Stimulated activated naive CD4-positive, alpha-beta T cell (primary cell): Measurements from ENCODE around the gene EPHA6.

Experiments used
- DNase-seq, 6 experiments: peaks; one replicate each; lab custom pipeline; 2025; lab: John Stamatoyannopoulos, UW

Gene EPHA6

DNA sequence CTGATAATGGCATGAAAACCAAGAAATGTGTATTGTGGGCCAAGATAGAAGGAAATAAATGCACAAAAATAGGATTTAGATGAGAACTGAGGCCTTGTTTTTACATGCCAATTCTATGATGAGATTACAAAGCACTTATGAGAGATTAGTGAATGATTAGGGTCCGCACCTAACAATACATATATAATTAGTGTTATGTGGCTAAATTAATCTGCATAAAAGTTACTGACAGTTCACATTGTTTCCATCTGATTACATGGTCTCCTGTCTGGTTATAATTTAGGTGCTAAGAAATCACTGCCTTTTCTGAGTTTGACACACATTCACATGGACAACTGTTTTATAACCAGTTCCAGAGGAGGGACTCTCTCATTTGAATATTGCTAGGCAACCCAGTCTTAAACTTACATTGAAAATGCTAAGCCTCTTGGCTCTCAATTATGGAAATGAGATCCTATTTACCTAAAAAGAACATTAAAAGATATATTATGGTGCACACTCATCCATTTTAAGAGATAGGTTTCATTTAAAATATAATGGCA is 833.1 kb downstream of the EPHA6 start:
- no peak for DNase-seq

DNA sequence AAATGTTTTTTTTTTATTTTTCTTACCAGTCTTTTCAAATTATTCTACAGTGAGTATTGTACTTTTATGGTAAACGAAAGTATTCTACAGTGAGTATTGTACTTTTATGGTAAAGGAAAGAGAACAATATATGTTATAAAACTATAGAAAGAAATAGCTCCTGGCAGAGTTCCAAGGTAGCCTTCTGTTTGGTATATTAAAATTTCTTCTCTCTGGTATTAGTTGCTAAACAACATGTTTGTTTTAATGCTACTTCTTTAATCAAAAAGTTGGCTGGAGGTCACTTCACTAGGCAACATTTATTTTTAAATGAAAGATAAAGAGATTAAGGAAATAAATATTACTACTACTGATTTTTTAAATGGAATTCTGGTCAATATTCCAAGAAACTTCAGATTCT is 841.6 kb downstream of the EPHA6 start:
- no peak for DNase-seq

DNA sequence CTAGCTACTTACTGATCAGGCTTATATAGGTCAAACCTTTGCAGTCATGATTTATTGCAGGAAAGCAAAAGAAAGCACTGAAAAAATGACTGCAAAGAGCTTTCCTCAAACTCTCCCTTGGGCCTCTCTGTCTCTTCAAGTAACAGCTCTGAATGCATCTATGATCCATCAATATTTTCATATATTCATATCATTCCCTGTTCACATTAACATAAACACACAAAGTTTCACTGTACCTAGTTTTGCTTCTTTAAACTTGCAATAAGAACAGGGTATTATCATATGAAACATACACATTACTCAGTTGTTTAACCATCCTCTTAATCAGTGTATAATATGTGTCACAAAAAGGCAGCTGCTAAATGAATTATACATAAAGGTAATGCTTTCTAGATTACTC is 842.2 kb downstream of the EPHA6 start:
- no peak for DNase-seq

DNA sequence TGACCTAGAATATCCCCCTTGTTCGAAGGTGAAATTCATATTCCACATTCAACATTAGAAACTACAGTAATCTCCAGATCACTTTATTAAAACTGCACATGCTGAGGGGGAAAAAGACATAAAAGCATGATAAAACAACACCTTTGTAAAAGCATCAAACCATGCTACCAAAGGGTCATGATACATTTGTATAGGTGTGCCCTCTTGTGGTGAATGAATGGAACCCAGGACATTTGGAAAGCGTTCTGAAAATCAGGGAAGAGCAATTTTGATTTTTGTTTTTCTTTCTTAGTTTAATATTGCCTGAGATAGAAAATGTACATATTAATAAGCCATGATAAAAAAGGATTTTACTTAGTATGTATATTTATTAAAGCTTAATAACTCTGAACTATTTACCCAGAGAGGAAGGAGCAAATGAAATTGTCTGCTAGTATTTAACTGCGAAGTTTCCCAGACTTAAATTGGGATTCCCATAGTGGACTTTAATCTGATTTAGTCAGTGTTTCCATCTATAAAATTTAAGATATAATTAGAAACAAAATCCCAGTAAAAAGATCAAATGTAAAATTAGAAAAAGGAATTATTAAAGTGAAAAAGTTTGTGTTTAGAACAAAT is 844.4 kb downstream of the EPHA6 start:
- DNase-seq = no peak

DNA sequence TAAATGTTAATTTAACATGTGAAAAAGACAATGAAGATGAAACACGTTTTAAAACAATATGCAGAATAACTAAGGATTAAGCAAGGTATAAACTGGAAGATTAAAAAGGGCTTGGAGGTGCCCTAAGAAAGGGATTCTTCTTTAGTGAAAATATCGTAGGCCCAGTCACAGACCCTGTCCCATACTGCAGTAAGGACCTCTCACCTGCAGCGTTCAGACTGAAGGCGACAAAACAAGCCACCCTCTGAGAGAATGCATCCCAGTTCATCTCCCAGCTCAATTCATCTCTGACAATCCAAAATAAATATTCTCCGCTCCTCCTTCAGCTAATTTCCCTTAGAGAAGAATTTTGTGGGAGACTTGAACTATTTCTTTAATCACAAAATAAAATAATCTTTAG is 847.9 kb downstream of the EPHA6 start:
- DNase-seq = no peak

DNA sequence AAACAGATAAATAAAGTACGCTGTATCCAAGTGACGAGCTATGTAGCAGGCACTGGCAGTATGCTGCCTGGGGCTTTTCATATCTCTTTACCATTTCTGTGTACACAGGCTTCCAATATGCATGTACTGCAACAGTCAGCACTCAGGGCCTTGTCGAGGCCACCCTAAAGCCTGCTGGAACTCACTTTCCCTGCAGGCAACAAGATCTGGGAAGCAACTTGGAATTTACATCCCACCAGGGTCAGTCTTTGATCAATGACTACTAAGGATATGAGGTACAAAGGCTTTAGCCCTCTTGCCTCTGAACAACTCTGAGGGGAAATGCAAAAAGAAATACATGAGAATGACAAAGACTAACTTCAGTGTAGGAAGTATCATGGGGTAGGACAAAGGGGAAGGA is 848.4 kb downstream of the EPHA6 start:
- DNase-seq = no peak

DNA sequence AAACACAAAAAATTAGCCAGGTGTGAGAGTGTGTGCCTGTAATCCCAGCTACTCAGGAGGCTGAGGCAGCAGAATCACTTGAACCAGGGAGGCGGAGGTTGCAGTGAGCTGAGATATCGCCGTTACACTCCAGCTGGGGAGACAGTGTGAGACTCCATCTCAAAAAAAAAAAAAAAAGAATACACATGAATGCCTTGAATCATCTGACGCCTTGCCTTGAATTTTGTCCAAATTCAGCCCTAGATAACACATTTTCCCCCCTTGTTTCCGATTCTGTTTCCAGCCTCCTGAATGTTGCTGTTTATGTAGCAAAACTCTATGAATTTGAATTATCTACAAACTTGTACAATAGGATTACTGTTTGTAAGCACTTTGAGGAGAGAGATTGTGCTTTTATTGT is 851.5 kb downstream of the EPHA6 start:
- no peak for DNase-seq

DNA sequence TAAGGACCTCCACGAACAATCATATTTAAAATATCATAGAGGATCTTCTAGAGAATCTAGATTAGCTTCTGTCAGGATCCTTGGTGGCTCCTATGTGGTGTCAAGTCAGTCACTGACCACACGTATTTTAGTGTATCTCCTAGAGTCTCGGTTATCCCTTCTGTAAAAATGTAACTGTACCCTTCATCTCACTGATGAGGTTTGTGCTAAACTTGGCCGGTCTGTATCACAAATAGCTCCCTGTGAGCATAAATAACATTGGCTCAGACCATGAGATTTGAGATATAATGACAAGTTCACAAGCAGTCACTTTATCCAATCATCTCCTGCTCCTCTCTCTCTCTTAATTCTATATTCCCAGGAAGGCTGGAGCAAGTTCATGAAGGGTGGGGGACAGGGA is 856.6 kb downstream of the EPHA6 start:
- no peak for DNase-seq

DNA sequence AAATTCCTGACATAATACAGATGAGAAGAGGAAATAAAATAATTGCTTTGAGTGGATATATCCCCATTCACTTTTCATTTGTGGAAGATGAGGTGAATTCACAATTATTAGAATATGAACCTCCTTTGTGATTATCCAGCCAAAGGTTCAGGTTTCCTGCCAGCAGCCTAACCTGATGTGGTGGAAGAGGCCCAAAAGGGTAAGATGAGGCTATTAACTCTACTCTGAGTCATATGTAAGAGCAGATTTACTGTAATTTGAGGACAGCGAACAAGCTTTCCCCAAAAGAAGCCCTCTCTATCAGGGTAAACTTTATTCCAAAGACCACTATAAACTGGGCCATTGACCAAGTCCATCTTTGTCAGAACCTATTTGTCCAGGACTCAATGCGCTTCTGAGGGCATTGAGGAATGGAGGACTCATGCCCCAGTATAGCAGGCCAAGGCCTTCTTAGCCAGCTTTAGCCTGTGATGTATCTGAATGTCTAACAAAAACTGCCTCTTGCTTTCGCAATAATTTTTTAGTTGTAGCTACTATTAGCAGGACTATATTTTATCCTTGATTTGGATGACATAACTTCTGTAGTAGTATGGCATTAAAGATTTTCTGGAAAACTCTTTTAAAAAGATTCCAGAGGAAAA is 859.1 kb downstream of the EPHA6 start:
- no peak for DNase-seq

DNA sequence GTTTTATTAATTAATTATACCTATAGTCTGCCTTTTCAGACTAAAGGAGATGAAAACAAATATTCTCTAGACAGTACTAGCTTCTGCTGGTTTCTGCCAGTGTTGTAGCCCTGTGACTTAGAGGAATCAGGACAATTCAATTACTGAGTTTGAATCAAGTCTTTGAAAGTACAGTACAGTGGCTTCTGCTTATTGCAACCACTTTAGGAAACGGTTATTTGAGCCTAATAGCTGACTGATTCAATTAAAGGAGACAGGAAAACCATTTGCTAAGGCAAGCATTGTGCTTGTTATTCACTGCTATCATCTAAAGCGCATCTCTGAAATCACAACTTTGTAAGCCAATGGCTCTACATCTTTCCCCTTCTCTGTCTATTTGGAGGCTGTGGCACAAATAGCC is 860.1 kb downstream of the EPHA6 start:
- DNase-seq = no peak

DNA sequence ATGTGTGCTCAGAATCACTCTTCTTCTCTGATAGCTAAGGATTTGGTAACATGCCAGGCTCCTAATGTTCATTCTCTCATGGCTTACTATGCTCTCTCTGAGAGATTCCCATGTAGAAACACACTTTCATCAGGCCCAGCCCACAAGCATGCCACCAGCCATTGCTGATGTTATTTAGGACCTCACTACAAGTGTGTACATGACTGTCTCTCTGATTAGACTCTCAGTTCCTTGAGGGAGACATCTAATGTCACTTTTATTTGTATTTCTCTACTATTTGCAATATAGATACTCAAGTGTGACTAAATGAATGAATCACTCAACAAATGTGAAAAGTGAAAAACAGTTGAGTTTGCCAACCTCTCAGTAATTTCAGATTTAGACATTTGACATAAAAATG is 865.8 kb downstream of the EPHA6 start:
- no peak for DNase-seq

DNA sequence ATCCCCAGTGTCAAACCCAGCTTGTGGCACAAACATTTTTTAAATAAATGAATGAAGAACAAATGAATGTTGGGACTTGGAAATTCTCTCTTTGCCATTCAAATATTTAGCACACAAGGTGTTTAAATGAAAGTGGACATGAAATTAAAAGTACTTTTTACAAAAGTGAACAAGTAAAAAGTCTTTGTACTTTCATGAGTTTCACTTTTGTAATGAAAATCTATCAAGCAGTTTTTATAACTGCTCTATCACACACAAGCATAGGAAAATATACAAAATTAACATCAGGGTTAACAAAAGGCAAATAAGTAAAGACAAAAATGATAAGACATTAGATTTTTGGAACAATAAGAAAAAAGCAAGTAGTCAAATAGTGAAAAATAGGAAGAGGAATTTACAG is 866.3 kb downstream of the EPHA6 start:
- no peak for DNase-seq

DNA sequence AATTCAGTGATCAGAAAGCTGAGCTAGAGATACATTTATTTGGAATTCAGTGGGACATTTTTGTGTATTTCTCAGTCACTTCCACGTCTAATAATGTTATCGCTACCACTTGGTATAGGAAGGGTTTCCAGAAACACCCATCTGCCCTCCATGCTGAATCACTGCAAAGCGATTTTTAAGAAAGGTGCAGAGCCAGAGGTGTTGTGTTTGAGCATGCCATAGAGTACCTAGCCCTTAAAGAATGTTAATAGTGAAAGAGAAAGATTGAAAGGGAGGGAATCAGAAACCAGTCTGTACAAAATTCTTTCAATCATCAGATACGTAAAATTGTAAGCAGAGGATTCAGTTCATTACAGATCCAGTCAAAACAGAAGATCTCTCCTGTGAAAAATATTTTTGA is 870.1 kb downstream of the EPHA6 start:
- DNase-seq = no peak

DNA sequence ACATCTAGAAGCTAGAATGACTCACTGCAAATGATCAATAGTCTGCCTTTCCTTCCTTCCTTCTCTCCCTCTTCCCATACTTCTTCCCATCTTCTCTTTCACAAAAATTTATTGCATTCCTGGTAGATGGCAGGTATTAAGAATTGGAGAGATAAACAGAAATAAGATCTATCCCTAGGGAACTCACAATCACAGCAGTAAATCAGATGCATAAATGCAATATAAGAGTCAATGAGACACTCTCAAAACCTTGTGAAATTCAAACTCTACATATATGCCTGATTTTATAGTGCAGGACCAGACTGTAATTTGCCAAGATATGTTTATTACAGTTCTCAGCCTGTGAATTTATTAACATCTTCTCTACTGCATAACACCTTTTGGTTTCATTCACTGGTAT is 871.9 kb downstream of the EPHA6 start:
- no peak for DNase-seq

DNA sequence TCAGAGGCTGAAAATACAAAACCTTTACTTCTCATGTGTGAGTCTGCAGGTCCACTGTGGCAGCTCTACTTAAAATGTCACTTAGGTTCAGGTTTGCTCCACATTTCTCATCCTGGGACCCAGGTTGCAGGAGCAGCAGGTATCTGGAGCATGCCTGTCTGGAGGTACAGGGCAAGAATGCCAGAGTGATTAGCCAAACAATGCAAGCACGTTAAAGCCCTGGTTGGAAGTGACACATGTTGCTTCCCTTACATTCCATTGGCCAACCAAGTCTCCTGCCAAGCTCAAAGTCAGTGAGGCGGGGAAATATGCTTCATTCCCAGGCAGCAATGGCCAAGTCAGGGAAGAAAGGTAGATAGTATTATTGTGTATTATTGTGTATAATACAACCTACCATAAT is 873.3 kb downstream of the EPHA6 start:
- DNase-seq = no peak

DNA sequence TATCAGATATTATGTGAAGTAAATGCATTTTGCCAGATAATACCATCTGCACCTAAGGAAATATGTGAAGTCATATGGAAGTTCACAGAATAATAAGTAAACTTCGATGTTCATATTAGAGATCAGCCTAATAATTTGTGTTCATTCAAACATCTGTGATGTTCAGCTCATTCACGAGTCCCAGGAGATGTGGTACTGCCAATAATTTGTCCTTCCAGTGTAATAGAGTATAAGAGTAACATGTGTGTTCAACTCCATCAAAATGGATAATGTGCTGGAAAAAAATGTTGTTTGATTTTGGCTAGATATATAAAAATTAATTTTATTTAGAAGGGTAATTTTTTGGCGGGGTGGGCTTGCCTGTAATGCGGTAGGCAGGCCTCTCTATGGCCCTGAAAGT is 874.7 kb downstream of the EPHA6 start:
- no peak for DNase-seq

DNA sequence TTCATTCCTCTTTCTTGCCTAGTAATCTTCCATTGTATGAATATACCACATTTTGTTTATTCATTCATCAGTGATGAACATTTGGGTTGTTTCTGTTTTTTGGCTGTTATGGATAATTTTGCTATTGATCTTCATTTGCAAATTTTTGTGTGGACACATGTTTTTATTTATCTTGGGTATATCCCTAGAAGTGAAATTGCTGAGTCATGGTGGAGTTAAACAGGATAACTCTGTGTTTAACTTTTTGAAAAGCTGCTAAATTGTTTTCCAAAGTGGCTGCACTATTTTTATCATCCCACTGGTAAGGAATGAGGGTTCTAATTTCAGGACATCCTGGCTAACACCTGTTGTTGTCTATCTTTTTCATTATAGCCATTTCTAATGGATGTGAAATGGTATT is 875.6 kb downstream of the EPHA6 start:
- DNase-seq = no peak

DNA sequence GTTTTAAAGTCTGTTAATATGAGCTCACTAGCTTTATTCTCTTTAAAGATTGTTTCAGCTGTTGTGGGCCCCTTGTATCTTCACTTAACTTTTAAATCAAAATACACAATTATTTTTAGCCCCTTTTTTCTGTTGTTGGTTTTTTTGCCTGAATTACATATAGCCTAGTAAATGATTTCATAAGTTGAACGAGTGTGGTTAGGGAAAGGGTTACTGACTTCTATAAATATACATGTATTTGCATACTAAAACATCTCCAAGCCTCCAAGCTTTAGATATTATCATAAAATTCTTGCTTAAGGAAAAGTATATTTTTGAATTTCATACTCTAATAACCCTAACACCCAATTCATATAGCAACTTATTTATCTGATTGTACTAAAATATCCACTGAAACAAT is 877.0 kb downstream of the EPHA6 start:
- DNase-seq = no peak

DNA sequence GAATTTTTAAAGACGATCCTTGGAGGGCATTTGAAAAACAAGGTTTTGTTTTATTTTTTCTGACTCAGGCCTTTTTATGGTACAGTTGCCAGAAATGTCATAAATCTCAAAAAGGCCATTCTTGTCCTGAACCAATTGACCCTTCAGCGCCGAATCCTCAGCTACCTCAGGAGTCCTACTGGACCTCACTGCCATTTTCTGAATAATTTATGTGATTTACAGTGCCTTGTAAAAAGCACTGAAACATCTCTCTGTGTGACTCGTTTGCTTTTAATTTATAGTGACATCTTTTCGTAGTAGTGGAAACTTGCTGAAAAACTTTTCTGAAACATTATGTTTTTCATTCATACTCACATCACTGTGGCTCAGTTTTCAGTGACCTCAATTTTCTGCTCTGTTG is 878.0 kb downstream of the EPHA6 start:
- no peak for DNase-seq

DNA sequence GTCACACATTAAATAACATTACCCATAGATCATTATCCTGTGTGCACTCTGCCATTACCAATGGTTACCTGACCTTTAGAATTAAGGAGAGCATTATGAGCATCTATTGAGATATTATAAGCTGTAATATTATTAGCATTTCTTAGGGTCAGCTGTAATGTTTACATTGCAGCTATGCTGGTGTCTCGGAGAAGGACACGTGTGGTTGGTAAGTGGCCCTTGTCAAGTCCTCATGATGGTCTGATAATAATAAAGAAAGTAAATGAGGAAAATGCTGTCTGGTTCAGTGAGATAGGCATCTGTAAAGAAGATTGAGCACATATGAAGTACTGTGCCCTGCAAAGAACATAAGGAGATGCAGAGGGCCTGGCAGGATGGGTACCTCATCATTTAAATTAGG is 878.4 kb downstream of the EPHA6 start:
- DNase-seq = no peak

DNA sequence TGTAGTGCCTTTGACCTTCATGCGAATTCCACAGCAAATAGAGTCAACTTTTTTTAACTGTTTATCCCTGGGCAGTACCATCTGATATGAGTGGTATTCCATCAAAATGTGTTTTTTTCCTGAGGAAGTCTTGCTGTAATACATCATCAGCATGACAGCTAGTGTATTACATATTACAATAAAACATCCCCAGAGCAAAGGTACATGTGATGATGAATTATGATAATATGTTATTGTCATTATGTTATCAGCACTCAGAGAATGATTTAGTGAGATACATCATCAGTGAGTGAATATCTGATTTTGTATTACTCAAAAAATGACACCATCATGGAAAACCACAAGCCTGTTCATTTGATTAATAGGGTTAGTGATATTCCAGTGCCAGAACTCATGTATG is 880.5 kb downstream of the EPHA6 start:
- no peak for DNase-seq

DNA sequence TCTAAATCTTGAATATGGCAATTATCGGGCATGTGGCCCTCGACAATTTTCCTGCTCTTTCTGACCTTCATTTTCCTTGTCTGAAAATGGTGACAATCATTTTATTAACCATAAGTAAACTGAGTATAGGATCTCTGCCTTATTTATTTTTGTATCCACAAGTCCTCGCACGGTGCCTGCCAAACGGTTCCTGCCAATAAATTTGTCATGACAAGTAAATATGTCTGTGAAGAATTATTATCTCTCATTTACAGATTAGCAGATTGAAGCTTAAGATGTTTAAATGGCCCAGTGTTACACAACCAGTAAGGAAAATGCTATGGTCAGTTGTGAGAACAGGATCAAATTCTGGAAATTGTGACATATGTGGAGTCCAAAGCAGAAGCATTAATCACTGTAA is 884.3 kb downstream of the EPHA6 start:
- no peak for DNase-seq

DNA sequence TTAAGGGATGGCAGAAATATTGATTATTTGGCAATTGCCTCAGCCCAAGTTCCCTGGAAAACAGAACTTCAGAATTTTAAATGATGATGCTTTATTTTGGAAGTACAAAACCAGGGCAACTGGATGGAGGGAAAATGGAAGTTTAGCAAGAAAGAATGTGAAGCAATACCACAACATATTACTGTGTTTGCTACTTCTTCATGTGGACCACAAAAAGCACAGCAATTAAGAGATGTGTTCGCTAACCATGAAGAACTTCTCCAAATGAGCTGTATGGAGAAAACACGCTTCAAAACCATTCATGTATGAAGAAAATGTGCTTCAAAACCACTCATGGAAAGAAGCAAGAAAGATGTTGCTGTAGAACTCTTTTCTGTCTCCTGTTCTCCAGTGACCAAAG is 885.5 kb downstream of the EPHA6 start:
- no peak for DNase-seq

DNA sequence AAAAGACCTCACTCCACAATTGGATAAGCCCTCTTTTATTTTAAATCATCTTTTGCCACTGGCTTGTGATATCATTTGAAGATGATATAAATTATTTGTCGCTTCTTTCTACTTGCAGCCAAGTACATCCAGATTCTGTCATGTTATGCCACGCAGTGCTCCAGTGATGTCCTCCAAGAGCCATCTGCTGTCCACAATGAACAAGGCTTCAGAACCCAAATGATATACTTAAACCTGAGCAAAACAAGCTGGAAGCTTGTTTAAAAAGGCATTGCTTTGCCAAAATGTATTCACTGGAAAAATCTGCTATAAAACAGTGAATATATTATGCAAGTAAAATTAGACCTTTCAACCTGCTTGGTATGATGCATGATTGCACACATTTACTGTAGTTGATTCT is 891.4 kb downstream of the EPHA6 start:
- no peak for DNase-seq
